ENCODE measurements around the gene KPRP.

- TF ChIP-seq POLR2A (IDR thresholded peaks at IDR 0.05) (no peak), CTCF (IDR thresholded peaks at IDR 0.05) (no peak), POLR2AphosphoS5 (IDR thresholded peaks at IDR 0.05) (no peak)
These were observed 16.2 kb upstream of the KPRP start for GRCh38 chr1:152741656-152742055.

All from prostate gland (tissue), 2 donors.